ENCODE measurements around the gene TMEM217.

TMEM217 gene

GRCh38 chr6:37279366-37280134 is 21.6 kb upstream of the TMEM217 start:
- no peak for DNase-seq

GRCh38 chr6:37277001-37277409 is 19.1 kb upstream of the TMEM217 start:
- DNase-seq, result no peak

- DNase-seq, result no peak
These were observed 17.4 kb upstream of the TMEM217 start for GRCh38 chr6:37275350-37275749.

GRCh38 chr6:37273690-37274089 is 15.7 kb upstream of the TMEM217 start:
- DNase-seq, result no peak

- no peak for DNase-seq
These were observed 15.1 kb upstream of the TMEM217 start for GRCh38 chr6:37272834-37273566.

- DNase-seq, result no peak
These were observed 11.2 kb upstream of the TMEM217 start for GRCh38 chr6:37269105-37269504.

GRCh38 chr6:37265860-37266259 is 7.9 kb upstream of the TMEM217 start:
- DNase-seq, result no peak

GRCh38 chr6:37265001-37265400 is 7.1 kb upstream of the TMEM217 start:
- DNase-seq, result no peak

GRCh38 chr6:37262446-37263026 is 4.6 kb upstream of the TMEM217 start:
- DNase-seq, result no peak

- DNase-seq, result no peak
These were observed 3.3 kb upstream of the TMEM217 start for GRCh38 chr6:37261198-37261597.

- DNase-seq, result no peak
These were observed 2.5 kb upstream of the TMEM217 start for GRCh38 chr6:37260444-37260843.

- no peak for DNase-seq
These were observed 2.1 kb upstream of the TMEM217 start for GRCh38 chr6:37260040-37260439.

GRCh38 chr6:37259191-37259590 is 1.2 kb upstream of the TMEM217 start:
- no peak for DNase-seq

- no peak for DNase-seq
These were observed 611 bp upstream of the TMEM217 start for GRCh38 chr6:37258405-37259105.

GRCh38 chr6:37257320-37257633 is 667 bp downstream of the TMEM217 start:
- no peak for DNase-seq

GRCh38 chr6:37256692-37257319 is 1.1 kb downstream of the TMEM217 start:
- DNase-seq, result no peak

- no peak for DNase-seq
These were observed 3.1 kb downstream of the TMEM217 start for GRCh38 chr6:37254881-37255280.

- DNase-seq, result no peak
These were observed 4.4 kb downstream of the TMEM217 start for GRCh38 chr6:37253486-37254007.

GRCh38 chr6:37251211-37251780 is 6.6 kb downstream of the TMEM217 start:
- DNase-seq, result no peak

GRCh38 chr6:37244430-37245310 is 13.3 kb downstream of the TMEM217 start:
- DNase-seq, result peak; percentile 99

- DNase-seq, result no peak
These were observed 14.1 kb downstream of the TMEM217 start for GRCh38 chr6:37243816-37244370.
